ENCODE data around the gene ITGB5. TPM values are rescaled to one million over a fixed set of nuclear protein-coding genes. Genes with fewer than 3 reads are reported as not detected.

ITGB5 gene
- total RNA-seq, 1 experiment from 2014 or later: 146 TPM

- no peaks in the 10 kb centered on the region for H3K9me3 Mint-ChIP-seq
- Histone ChIP-seq H4K5ac (ENCODE audit: insufficient read length, low read depth, low read length) (no peak overlapping the region), H2BK120ac (ENCODE audit: low read depth, low read length, poor library complexity, severe bottlenecking) (no peak overlapping the region), H3K9me3 (ENCODE audit: control insufficient read depth, low read depth, low read length) (no peaks in the 10 kb centered on the region), H3K27ac (ENCODE audit: insufficient read length, low read depth, low read length) (no peak overlapping the region), H3K79me2 (ENCODE audit: insufficient read depth, low read length) (no peaks in the 10 kb centered on the region), H3K4me1 (ENCODE audit: insufficient read depth, low read length) (0 out of 2 replicates have a peak, but pooled peaks cover 2% of the 10 kb centered on the region), H4K20me1 (ENCODE audit: control insufficient read depth, insufficient read depth, insufficient read length) (no peaks in the 10 kb centered on the region), H3K4me2 (ENCODE audit: insufficient read depth, insufficient read length, low read length) (no peak overlapping the region), H3K18ac (ENCODE audit: insufficient read length, low read depth, low read length) (no peak overlapping the region), H2BK15ac (ENCODE audit: low read depth, low read length) (no peak overlapping the region), H3K4ac (ENCODE audit: low read depth, low read length) (no peak overlapping the region), H2BK12ac (ENCODE audit: insufficient read length, low read depth, low read length) (no peak overlapping the region), H3K23ac (ENCODE audit: insufficient read length, low read depth, low read length) (no peak overlapping the region), H2BK20ac (ENCODE audit: low read depth, low read length, poor library complexity, severe bottlenecking) (no peak overlapping the region), H3T11ph (ENCODE audit: low read length) (no peak overlapping the region), H3K27me3 (ENCODE audit: insufficient read depth, low read length) (no peaks in the 10 kb centered on the region), H2AK5ac (ENCODE audit: insufficient read length, low read length) (no peak overlapping the region), H2AFZ (ENCODE audit: low read length) (no peak overlapping the region), H2BK5ac (ENCODE audit: insufficient read length, low read length) (no peak overlapping the region), H3K23me2 (ENCODE audit: insufficient read length, low read depth, low read length, poor library complexity, severe bottlenecking) (no peaks in the 10 kb centered on the region), H3K79me1 (ENCODE audit: insufficient read depth, low read depth, low read length, poor library complexity, severe bottlenecking) (no peaks in the 10 kb centered on the region), H3K14ac (ENCODE audit: insufficient read depth, low read length) (no peak overlapping the region), H4K8ac (replicated peaks; ENCODE audit: insufficient read length, low read depth, low read length) (no peak overlapping the region), H4K91ac (ENCODE audit: insufficient read length, low read depth, low read length) (no peak overlapping the region), H3K9ac (ENCODE audit: extremely low read depth, insufficient read length, low read length) (no peak overlapping the region), H3K56ac (ENCODE audit: insufficient read length, low read depth, low read length) (no peak overlapping the region)
- no peak for DNase-seq
- WGBS (ENCODE audit: extremely low coverage, insufficient read length, low lambda C conversion rate): no CpG with 5 or more reads among the region's 9 CpGs
- H3K4me1 Mint-ChIP-seq: peaks cover 3 to 6% of the 10 kb centered on the region in 2 experiments; a peak in 3 of 4 replicates
- TF ChIP-seq CTCF (conservative IDR thresholded peaks at IDR 0.05): no peak
- H3K27ac Mint-ChIP-seq: peak overlapping the region in 1 of 3 experiments; percentile 88; a peak in 3 of 7 replicates
- H3K27me3 Mint-ChIP-seq (ENCODE audit: low read depth): no peaks in the 10 kb centered on the region
- no peak overlapping the region for H3K4me3 Mint-ChIP-seq
- H3K36me3 Mint-ChIP-seq (ENCODE audit: insufficient read depth in 1 of 3, low read depth in 3 of 3): peaks cover 34 to 73% (median 47%) of the 10 kb centered on the region in 3 experiments
These were observed 68.6 kb downstream of the ITGB5 start for GRCh38 chr3:124818398-124819091.
